GM21515 (cell line): ENCODE measurements around the gene MYO5B.

Source experiments
- ATAC-seq: cut with Tn5 transposase; IDR thresholded peaks from one replicate; pipeline ENCODE4 v1.9.1; 2021; ENCODE audit not compliant: unreplicated experiment

Gene MYO5B

GRCh38 chr18:49859725-49860124, 335.2 kb downstream of the MYO5B start:
- no peak for ATAC-seq

GRCh38 chr18:49859021-49859359, 336.0 kb downstream of the MYO5B start:
- ATAC-seq = no peak

GRCh38 chr18:49858309-49859020, 336.5 kb downstream of the MYO5B start:
- ATAC-seq = no peak

GRCh38 chr18:49857708-49858107, 337.2 kb downstream of the MYO5B start:
- ATAC-seq = no peak

- ATAC-seq = no peak
Observed at GRCh38 chr18:49856496-49856895, 338.5 kb downstream of the MYO5B start.

GRCh38 chr18:49855711-49856415, 339.1 kb downstream of the MYO5B start:
- no peak for ATAC-seq

- ATAC-seq = no peak
Observed at GRCh38 chr18:49854681-49855080, 340.3 kb downstream of the MYO5B start.

GRCh38 chr18:49853436-49853835, 341.5 kb downstream of the MYO5B start:
- ATAC-seq = no peak

- no peak for ATAC-seq
Observed at GRCh38 chr18:49853011-49853410, 341.9 kb downstream of the MYO5B start.

- ATAC-seq = no peak
Observed at GRCh38 chr18:49851624-49852023, 343.3 kb downstream of the MYO5B start.

- ATAC-seq = no peak
Observed at GRCh38 chr18:49850636-49851035, 344.3 kb downstream of the MYO5B start.

GRCh38 chr18:49849331-49850217, 345.4 kb downstream of the MYO5B start:
- ATAC-seq = no peak

GRCh38 chr18:49848115-49848514, 346.8 kb downstream of the MYO5B start:
- no peak for ATAC-seq

- ATAC-seq = no peak
Observed at GRCh38 chr18:49847524-49847923, 347.4 kb downstream of the MYO5B start.

- ATAC-seq = no peak
Observed at GRCh38 chr18:49846718-49847470, 348.1 kb downstream of the MYO5B start.

GRCh38 chr18:49846361-49846662, 348.6 kb downstream of the MYO5B start:
- ATAC-seq = no peak

GRCh38 chr18:49845629-49846360, 349.2 kb downstream of the MYO5B start:
- ATAC-seq = no peak

GRCh38 chr18:49844903-49845302, 350.0 kb downstream of the MYO5B start:
- no peak for ATAC-seq

- no peak for ATAC-seq
Observed at GRCh38 chr18:49843778-49844625, 350.9 kb downstream of the MYO5B start.

GRCh38 chr18:49843131-49843530, 351.8 kb downstream of the MYO5B start:
- ATAC-seq = no peak
